ENCODE results near the gene ALK.

Gene ALK

GRCh38 chr2:29433128-29433527 is 488.3 kb downstream of the ALK start:
- Histone ChIP-seq H3K4me3 (ENCODE audit: insufficient read depth, low read depth, low read length) (no peak overlapping the region), H3K9me3 (ENCODE audit: control insufficient read depth, low read length) (no peaks in the 10 kb centered on the region), H3K27me3 (ENCODE audit: control insufficient read depth, insufficient read depth, low read length, poor library complexity, severe bottlenecking) (no peaks in the 10 kb centered on the region), H3K4me1 (ENCODE audit: control insufficient read depth, insufficient read depth, low read length) (no peaks in the 10 kb centered on the region), H3K27ac (ENCODE audit: insufficient read depth, low read depth, low read length, poor library complexity, severe bottlenecking) (no peak overlapping the region), H3K36me3 (ENCODE audit: control insufficient read depth, insufficient read depth, low read length) (no peaks in the 10 kb centered on the region)
- 88 to 94% methylated on average over 2 of the region's 2 CpGs for WGBS, 2 experiments

- H3K27ac ChIP-seq (ENCODE audit: insufficient read depth, low read depth, low read length, poor library complexity, severe bottlenecking) = no peak overlapping the region
- H3K4me1 ChIP-seq (ENCODE audit: control insufficient read depth, insufficient read depth, low read length) = no peaks in the 10 kb centered on the region
- 93 to 94% methylated on average over 1 of the region's 1 CpG for WGBS, 2 experiments
- H3K9me3 ChIP-seq (ENCODE audit: control insufficient read depth, low read length) = no peaks in the 10 kb centered on the region
- H3K36me3 ChIP-seq (ENCODE audit: control insufficient read depth, insufficient read depth, low read length) = no peaks in the 10 kb centered on the region
- H3K27me3 ChIP-seq (ENCODE audit: control insufficient read depth, insufficient read depth, low read length, poor library complexity, severe bottlenecking) = no peaks in the 10 kb centered on the region
- H3K4me3 ChIP-seq (ENCODE audit: insufficient read depth, low read depth, low read length) = no peak overlapping the region
These were observed 489.9 kb downstream of the ALK start for GRCh38 chr2:29431485-29431884.

GRCh38 chr2:29430382-29431112 is 490.8 kb downstream of the ALK start:
- H3K27me3 ChIP-seq (ENCODE audit: control insufficient read depth, insufficient read depth, low read length, poor library complexity, severe bottlenecking) = no peaks in the 10 kb centered on the region
- H3K4me1 ChIP-seq (ENCODE audit: control insufficient read depth, insufficient read depth, low read length) = no peaks in the 10 kb centered on the region
- no peak overlapping the region for H3K4me3 ChIP-seq (ENCODE audit: insufficient read depth, low read depth, low read length)
- H3K27ac ChIP-seq (ENCODE audit: insufficient read depth, low read depth, low read length, poor library complexity, severe bottlenecking) = no peak overlapping the region
- H3K9me3 ChIP-seq (ENCODE audit: control insufficient read depth, low read length) = no peaks in the 10 kb centered on the region
- no peaks in the 10 kb centered on the region for H3K36me3 ChIP-seq (ENCODE audit: control insufficient read depth, insufficient read depth, low read length)
- 89 to 90% methylated on average over 4 of the region's 4 CpGs for WGBS, 2 experiments

- Histone ChIP-seq H3K9me3 (ENCODE audit: control insufficient read depth, low read length) (no peaks in the 10 kb centered on the region), H3K27me3 (ENCODE audit: control insufficient read depth, insufficient read depth, low read length, poor library complexity, severe bottlenecking) (no peaks in the 10 kb centered on the region), H3K27ac (ENCODE audit: insufficient read depth, low read depth, low read length, poor library complexity, severe bottlenecking) (no peak overlapping the region), H3K36me3 (ENCODE audit: control insufficient read depth, insufficient read depth, low read length) (no peaks in the 10 kb centered on the region), H3K4me3 (ENCODE audit: insufficient read depth, low read depth, low read length) (no peak overlapping the region), H3K4me1 (ENCODE audit: control insufficient read depth, insufficient read depth, low read length) (no peaks in the 10 kb centered on the region)
These were observed 495.0 kb downstream of the ALK start for GRCh38 chr2:29426354-29426753.

- no peaks in the 10 kb centered on the region for H3K9me3 ChIP-seq (ENCODE audit: control insufficient read depth, low read length)
- no peaks in the 10 kb centered on the region for H3K36me3 ChIP-seq (ENCODE audit: control insufficient read depth, insufficient read depth, low read length)
- H3K27me3 ChIP-seq (ENCODE audit: control insufficient read depth, insufficient read depth, low read length, poor library complexity, severe bottlenecking) = no peaks in the 10 kb centered on the region
- H3K4me3 ChIP-seq (ENCODE audit: insufficient read depth, low read depth, low read length) = no peak overlapping the region
- H3K4me1 ChIP-seq (ENCODE audit: control insufficient read depth, insufficient read depth, low read length) = peaks cover 2% of the 10 kb centered on the region
- WGBS, 2 experiments = 92% methylated on average over 1 of the region's 1 CpG
- no peak overlapping the region for H3K27ac ChIP-seq (ENCODE audit: insufficient read depth, low read depth, low read length, poor library complexity, severe bottlenecking)
These were observed 495.5 kb downstream of the ALK start for GRCh38 chr2:29425866-29426265.

GRCh38 chr2:29423061-29423666 is 498.2 kb downstream of the ALK start:
- Histone ChIP-seq H3K4me1 (ENCODE audit: control insufficient read depth, insufficient read depth, low read length) (peaks cover 11% of the 10 kb centered on the region), H3K27ac (ENCODE audit: insufficient read depth, low read depth, low read length, poor library complexity, severe bottlenecking) (no peak overlapping the region), H3K9me3 (ENCODE audit: control insufficient read depth, low read length) (no peaks in the 10 kb centered on the region), H3K36me3 (ENCODE audit: control insufficient read depth, insufficient read depth, low read length) (no peaks in the 10 kb centered on the region), H3K27me3 (ENCODE audit: control insufficient read depth, insufficient read depth, low read length, poor library complexity, severe bottlenecking) (no peaks in the 10 kb centered on the region), H3K4me3 (ENCODE audit: insufficient read depth, low read depth, low read length) (no peak overlapping the region)
- WGBS, 2 experiments = 67 to 70% methylated on average over 5 of the region's 6 CpGs

- Histone ChIP-seq H3K27ac (ENCODE audit: insufficient read depth, low read depth, low read length, poor library complexity, severe bottlenecking) (no peak overlapping the region), H3K4me3 (ENCODE audit: insufficient read depth, low read depth, low read length) (no peak overlapping the region)
- WGBS, 2 experiments = 89 to 94% methylated on average over 12 of the region's 12 CpGs
These were observed 500.2 kb downstream of the ALK start for GRCh38 chr2:29420999-29421782.

GRCh38 chr2:29420464-29420863 is 500.9 kb downstream of the ALK start:
- WGBS, 2 experiments = 66 to 68% methylated on average over 10 of the region's 10 CpGs
- H3K4me3 ChIP-seq (ENCODE audit: insufficient read depth, low read depth, low read length) = no peak overlapping the region
- H3K27ac ChIP-seq (ENCODE audit: insufficient read depth, low read depth, low read length, poor library complexity, severe bottlenecking) = no peak overlapping the region
- peaks cover 11% of the 10 kb centered on the region for H3K4me1 ChIP-seq (ENCODE audit: control insufficient read depth, insufficient read depth, low read length)
- H3K27me3 ChIP-seq (ENCODE audit: control insufficient read depth, insufficient read depth, low read length, poor library complexity, severe bottlenecking) = no peaks in the 10 kb centered on the region
- H3K36me3 ChIP-seq (ENCODE audit: control insufficient read depth, insufficient read depth, low read length) = no peaks in the 10 kb centered on the region
- no peaks in the 10 kb centered on the region for H3K9me3 ChIP-seq (ENCODE audit: control insufficient read depth, low read length)

More at GRCh38 chr2:29420999-29421782, 500.2 kb downstream of the ALK start:
- Histone ChIP-seq H3K27me3 (ENCODE audit: control insufficient read depth, insufficient read depth, low read length, poor library complexity, severe bottlenecking) (no peaks in the 10 kb centered on the region), H3K36me3 (ENCODE audit: control insufficient read depth, insufficient read depth, low read length) (no peaks in the 10 kb centered on the region), H3K4me1 (ENCODE audit: control insufficient read depth, insufficient read depth, low read length) (peaks cover 11% of the 10 kb centered on the region), H3K9me3 (ENCODE audit: control insufficient read depth, low read length) (no peaks in the 10 kb centered on the region)

GRCh38 chr2:29417630-29418029 is 503.8 kb downstream of the ALK start:
- H3K27me3 ChIP-seq (ENCODE audit: control insufficient read depth, insufficient read depth, low read length, poor library complexity, severe bottlenecking) = no peaks in the 10 kb centered on the region
- no peak overlapping the region for H3K27ac ChIP-seq (ENCODE audit: insufficient read depth, low read depth, low read length, poor library complexity, severe bottlenecking)
- 97 to 99% methylated on average over 6 of the region's 6 CpGs for WGBS, 2 experiments
- H3K4me3 ChIP-seq (ENCODE audit: insufficient read depth, low read depth, low read length) = no peak overlapping the region
- H3K36me3 ChIP-seq (ENCODE audit: control insufficient read depth, insufficient read depth, low read length) = no peaks in the 10 kb centered on the region
- H3K4me1 ChIP-seq (ENCODE audit: control insufficient read depth, insufficient read depth, low read length) = peaks cover 11% of the 10 kb centered on the region
- no peaks in the 10 kb centered on the region for H3K9me3 ChIP-seq (ENCODE audit: control insufficient read depth, low read length)

GRCh38 chr2:29412197-29412925 is 509.0 kb downstream of the ALK start:
- H3K4me3 ChIP-seq (ENCODE audit: insufficient read depth, low read depth, low read length) = no peak overlapping the region
- H3K9me3 ChIP-seq (ENCODE audit: control insufficient read depth, low read length) = no peaks in the 10 kb centered on the region
- no peaks in the 10 kb centered on the region for H3K36me3 ChIP-seq (ENCODE audit: control insufficient read depth, insufficient read depth, low read length)
- no peaks in the 10 kb centered on the region for H3K4me1 ChIP-seq (ENCODE audit: control insufficient read depth, insufficient read depth, low read length)
- whole genome bisulfite sequencing, 2 experiments = 91 to 97% methylated on average over 1 of the region's 1 CpG
- H3K27ac ChIP-seq (ENCODE audit: insufficient read depth, low read depth, low read length, poor library complexity, severe bottlenecking) = no peak overlapping the region
- H3K27me3 ChIP-seq (ENCODE audit: control insufficient read depth, insufficient read depth, low read length, poor library complexity, severe bottlenecking) = no peaks in the 10 kb centered on the region

Data from ectodermal cell (in vitro differentiated cells).